Testis (tissue), 3 donors: ENCODE measurements around the gene SGIP1. TPM values are rescaled to one million over a fixed set of nuclear protein-coding genes. Genes with fewer than 3 reads are reported as not detected.

Experiments used
- DNase-seq: peaks from one replicate; pipeline ENCODE4 v3.0.0-alpha.2; 2019
- H3K27ac ChIP-seq, 2 donors: fragments of 200-600 bp; sonication (generic); one replicate each; pipeline ENCODE4 v1.5.1; 2019
- H3K27me3 ChIP-seq: fragments of 200-600 bp; sonication (generic); one replicate; pipeline ENCODE4 v1.5.1; 2019
- H3K36me3 ChIP-seq: fragments of 200-600 bp; sonication (generic); one replicate; pipeline ENCODE4 v1.5.1; 2017; ENCODE audit warnings: low read depth; ENCODE audit errors: missing control alignments
- H3K4me1 ChIP-seq: fragments of 200-600 bp; sonication (generic); one replicate; pipeline ENCODE4 v1.5.1; 2019
- H3K4me3 ChIP-seq, 2 donors: fragments of 200-600 bp; sonication (generic); one replicate each; pipeline ENCODE4 v1.5.1; 2017 to 2019
- H3K9me3 ChIP-seq: fragments of 200-600 bp; sonication (generic); one replicate; pipeline ENCODE4 v1.5.1; 2017
- CTCF ChIP-seq, 3 experiments: fragments of 450-650 bp in 2 of 3; fragments of 200-600 bp in 1 of 3; sonication (generic) in 1 of 3; IDR thresholded peaks; one replicate each; pipeline ENCODE4 v1.5.1; 2016 to 2019; ENCODE audit warnings: antibody characterized with exemption in 3 of 3, mild to moderate bottlenecking in 2 of 3, moderate library complexity in 1 of 3
- POLR2A ChIP-seq: fragments of 450-650 bp; IDR thresholded peaks from one replicate; pipeline ENCODE4 v1.6.1; 2017; ENCODE audit warnings: antibody characterized with exemption, mild to moderate bottlenecking, moderate library complexity
- WGBS, 2 donors: methylation state at CpG; one replicate each; pipeline ENCODE4 v1.1.5; 2018; 5-methylcytosine and 5-hydroxymethylcytosine counted together
- intact Hi-C: fragments of 100-400 bp; cut with DNase I; formaldehyde crosslinking; loops from one replicate; pipeline ENCODE4 v1.15.1; 2023; ENCODE audit warnings: low total_unique reads
- polyA plus RNA-seq: library from polyadenylated mRNA; stranded (reverse); fragments of 350-450 nt; fragmentation: Illumina TruSeq; extraction: RNeasy Lipid Tissue Mini Kit (QIAGEN cat#74804); gene quantifications from one replicate; pipeline ENCODE4 v1.2.3, GENCODE V29; 2014; ENCODE audit warnings: low read depth, low replicate concordance; ENCODE audit not compliant: insufficient read depth
- total RNA-seq, 2 donors: library from RNA; depleted of rRNA; stranded (reverse); fragments of >200 nt; gene quantifications; one replicate each; pipeline ENCODE4 v1.2.3, GENCODE V29; 2016

The SGIP1 gene
- total and polyA plus RNA-seq, 3 donors from 2014 or later, result 11.7 to 67.9 (median 48.1) TPM

GRCh38 chr1:66752000-66752592, 218.1 kb downstream of the SGIP1 start, which contains the start of gene DYNLT5:
Gene DYNLT5, plus strand, starts transcription at chr1:66752459. Its CDS starts 2,200 bp downstream, at chr1:66754659.
- Histone ChIP-seq H3K9me3 (no peaks in the 10 kb centered on the region), H3K27ac (no peak within 1 kb of the TSS), H3K4me1 (no peaks in the 10 kb centered on the region), H3K36me3 (no peaks in the 10 kb centered on the region), H3K27me3 (no peaks in the 10 kb centered on the region), H3K4me3 (peak within 1 kb of the TSS; percentile 45 to 48)
- peak; percentile 49 for DNase-seq
- WGBS, 2 donors, result 11 to 19% methylated on average over 18 to 35 of the region's 35 CpGs
- TF ChIP-seq CTCF (IDR thresholded peaks at IDR 0.05) (no peak), POLR2A (no peak)
- intact Hi-C loops, result no loop called here

- 33 to 48% methylated on average over 15 to 18 of the region's 18 CpGs for WGBS, 2 donors
- Histone ChIP-seq H3K27me3 (no peaks in the 10 kb centered on the region), H3K4me3 (peak overlapping the region; percentile 45 to 48), H3K9me3 (no peaks in the 10 kb centered on the region), H3K27ac (no peak overlapping the region), H3K36me3 (no peaks in the 10 kb centered on the region), H3K4me1 (no peaks in the 10 kb centered on the region)
- TF ChIP-seq POLR2A, result no peak
- TF ChIP-seq CTCF (IDR thresholded peaks at IDR 0.05), result no peak
- intact Hi-C loops, result no loop called here
- no peak for DNase-seq
Observed at GRCh38 chr1:66752671-66753371, 218.9 kb downstream of the SGIP1 start.

GRCh38 chr1:66757722-66758240, 223.8 kb downstream of the SGIP1 start:
- intact Hi-C loops, result no loop called here
- H3K4me3 ChIP-seq, result no peak overlapping the region
- H3K27ac ChIP-seq, result no peak overlapping the region
- WGBS, 2 donors, result 75 to 80% methylated on average over 6 of the region's 6 CpGs
- no peaks in the 10 kb centered on the region for H3K27me3 ChIP-seq
- DNase-seq, result no peak
- TF ChIP-seq CTCF (IDR thresholded peaks at IDR 0.05), result no peak
- no peak for TF ChIP-seq POLR2A
- H3K4me1 ChIP-seq, result no peaks in the 10 kb centered on the region
- H3K9me3 ChIP-seq, result no peaks in the 10 kb centered on the region
- no peaks in the 10 kb centered on the region for H3K36me3 ChIP-seq

- Histone ChIP-seq H3K9me3 (no peaks in the 10 kb centered on the region), H3K4me3 (no peak overlapping the region)
- 69 to 73% methylated on average over 1 of the region's 1 CpG for WGBS, 2 donors
Observed at GRCh38 chr1:66758241-66758755, 224.3 kb downstream of the SGIP1 start.

More at GRCh38 chr1:66758241-66758755, 224.3 kb downstream of the SGIP1 start:
- Histone ChIP-seq H3K4me1 (no peaks in the 10 kb centered on the region), H3K27ac (no peak overlapping the region), H3K36me3 (no peaks in the 10 kb centered on the region), H3K27me3 (no peaks in the 10 kb centered on the region)
- intact Hi-C loops, result no loop called here
- TF ChIP-seq CTCF (IDR thresholded peaks at IDR 0.05), result no peak
- TF ChIP-seq POLR2A, result no peak
- DNase-seq, result no peak
